ENCODE data around the gene ZNF208. TPM values are rescaled to one million over a fixed set of nuclear protein-coding genes. Genes with fewer than 3 reads are reported as not detected.
"Not testable (repeated sequence)": the region's sequence is repeated elsewhere in the genome, so short reads cannot be mapped to it uniquely, and the experiment has no call there.

ZNF208 gene
- not detected for polyA plus RNA-seq (2013, experiment 1 of 2)
- not detected for polyA plus RNA-seq (2013, experiment 2 of 2)

DNA sequence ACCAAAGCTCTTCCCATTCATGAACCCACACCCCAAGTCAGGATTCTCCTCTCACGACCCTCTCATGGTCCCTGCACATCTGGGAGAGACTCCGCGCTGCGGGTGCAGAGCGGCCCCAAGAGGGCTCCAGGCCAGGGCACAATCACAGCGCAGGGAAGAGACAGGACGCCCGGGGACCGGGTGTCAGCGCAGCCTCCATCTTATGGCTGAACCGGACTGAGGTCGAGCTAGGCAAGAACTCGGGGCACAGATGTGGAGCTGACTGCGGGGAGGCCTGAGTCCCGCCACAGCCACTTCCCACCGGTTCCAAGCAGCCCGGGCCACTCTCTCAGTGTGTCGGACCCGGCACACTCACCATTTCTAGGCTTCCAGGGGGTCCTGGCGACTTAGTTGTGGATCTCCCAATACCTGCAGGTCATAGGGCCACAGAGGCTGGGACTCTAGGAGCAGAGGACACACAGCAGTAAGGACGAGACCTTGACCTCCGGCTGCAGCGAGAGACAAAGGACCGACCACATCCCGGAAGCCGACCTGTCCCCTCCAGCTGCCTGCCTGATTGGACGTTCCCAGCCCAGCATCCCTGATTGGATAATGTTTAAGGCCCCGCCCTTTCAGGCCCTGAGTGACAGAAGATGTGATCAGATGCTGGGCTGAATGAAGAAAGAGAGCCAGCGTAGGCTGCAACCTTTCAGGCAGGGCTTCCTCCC, at the start of gene ZNF208:
Gene ZNF208 (minus strand): TSS at position 507 of the 707 bp plus-strand sequence. CDS start 149 bp downstream, at position 358.
- H3K79me1 ChIP-seq (ENCODE audit: low read depth, low read length); DNase-seq (ENCODE audit: low spot score); H2AFZ ChIP-seq (ENCODE audit: low read length); H3K36me3 ChIP-seq (replicated peaks in 1 of 2; ENCODE audit: control insufficient read depth in 2 of 2, insufficient read depth in 2 of 2, low read length in 2 of 2); H3K18ac ChIP-seq (ENCODE audit: low read length); H2BK5ac ChIP-seq (ENCODE audit: low read length); H2AK5ac ChIP-seq (ENCODE audit: low read depth, low read length); H3K4me3 ChIP-seq (ENCODE audit: low read length in 2 of 2); H2BK12ac ChIP-seq (ENCODE audit: low read length); H4K8ac ChIP-seq (ENCODE audit: low read depth, low read length); H2BK15ac ChIP-seq (ENCODE audit: low read length); H3K4me1 ChIP-seq (ENCODE audit: control insufficient read depth in 2 of 2, insufficient read depth in 1 of 2, low read depth in 1 of 2, low read length in 2 of 2); H3K14ac ChIP-seq (ENCODE audit: low read length); H3K9ac ChIP-seq (ENCODE audit: low read depth, low read length, poor library complexity); H2BK120ac ChIP-seq (ENCODE audit: low read depth, low read length); H4K91ac ChIP-seq (ENCODE audit: low read depth, low read length, poor library complexity); H3K27me3 ChIP-seq (ENCODE audit: control insufficient read depth in 3 of 3, insufficient read depth in 3 of 3, low read depth in 1 of 3, low read length in 3 of 3); H3K9me3 ChIP-seq (replicated peaks in 1 of 2; ENCODE audit: control insufficient read depth in 2 of 2, insufficient read depth in 1 of 2, low read depth in 1 of 2, low read length in 2 of 2); H3K4ac ChIP-seq (ENCODE audit: low read length); H3K27ac ChIP-seq (replicated peaks; ENCODE audit: low read length); H3K4me2 ChIP-seq (ENCODE audit: insufficient read depth, low read length, poor library complexity, severe bottlenecking): not testable (repeated sequence)
- no CpG with 5 or more reads among the region's 29 CpGs for WGBS, 2 donors (ENCODE audit: extremely low coverage in 2 of 2, insufficient read length in 2 of 2, insufficient replicate concordance in 1 of 2)
- H3K23ac ChIP-seq (ENCODE audit: low read depth, low read length, poor library complexity): peak within 1 kb of the TSS; percentile 89

DNA sequence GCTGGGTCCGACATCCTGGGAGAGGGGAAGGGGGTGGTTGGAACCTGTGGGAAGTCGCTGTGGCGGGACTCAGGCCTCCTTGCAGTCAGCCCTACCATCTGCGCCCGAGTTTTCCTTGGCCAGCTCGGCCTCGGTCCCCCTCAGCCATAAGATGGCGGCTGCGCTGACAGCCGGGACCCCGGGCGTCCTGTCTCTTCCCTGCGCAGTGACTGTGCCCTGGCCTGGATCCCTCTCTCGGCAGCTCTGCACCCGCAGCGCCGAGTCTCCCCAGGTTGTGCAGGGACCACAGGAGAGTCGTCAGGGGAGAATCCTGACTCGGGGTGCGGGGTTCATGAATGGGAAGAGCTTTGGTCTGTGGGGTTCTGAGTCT, 41.9 kb upstream of the ZNF208 start:
- Histone ChIP-seq H3K79me1 (ENCODE audit: low read depth, low read length) (no peaks in the 10 kb centered on the region), H3K4me2 (ENCODE audit: insufficient read depth, low read length, poor library complexity, severe bottlenecking) (no peak overlapping the region), H2BK5ac (ENCODE audit: low read length) (no peak overlapping the region), H3K27me3 (ENCODE audit: control insufficient read depth in 3 of 3, insufficient read depth in 3 of 3, low read depth in 1 of 3, low read length in 3 of 3) (no peaks in the 10 kb centered on the region), H2BK12ac (ENCODE audit: low read length) (no peak overlapping the region), H3K23ac (ENCODE audit: low read depth, low read length, poor library complexity) (no peak overlapping the region), H3K36me3 (replicated peaks in 1 of 2; ENCODE audit: control insufficient read depth in 2 of 2, insufficient read depth in 2 of 2, low read length in 2 of 2) (no peaks in the 10 kb centered on the region), H2AFZ (ENCODE audit: low read length) (no peak overlapping the region), H4K91ac (ENCODE audit: low read depth, low read length, poor library complexity) (no peak overlapping the region), H3K4me1 (ENCODE audit: control insufficient read depth in 2 of 2, insufficient read depth in 1 of 2, low read depth in 1 of 2, low read length in 2 of 2) (no peaks in the 10 kb centered on the region), H2BK15ac (ENCODE audit: low read length) (no peak overlapping the region), H3K9ac (ENCODE audit: low read depth, low read length, poor library complexity) (no peak overlapping the region), H2BK120ac (ENCODE audit: low read depth, low read length) (no peak overlapping the region), H3K4ac (ENCODE audit: low read length) (no peak overlapping the region), H4K8ac (ENCODE audit: low read depth, low read length) (no peak overlapping the region), H3K18ac (ENCODE audit: low read length) (no peak overlapping the region), H2AK5ac (ENCODE audit: low read depth, low read length) (no peak overlapping the region), H3K4me3 (ENCODE audit: low read length in 2 of 2) (peak overlapping the region in 1 of 2 donors; percentile 60), H3K9me3 (replicated peaks in 1 of 2; ENCODE audit: control insufficient read depth in 2 of 2, insufficient read depth in 1 of 2, low read depth in 1 of 2, low read length in 2 of 2) (peaks cover 0 to 21% of the 10 kb centered on the region in 2 donors), H3K14ac (ENCODE audit: low read length) (no peak overlapping the region), H3K27ac (replicated peaks; ENCODE audit: low read length) (no peak overlapping the region)
- DNase-seq (ENCODE audit: low spot score): no peak
- no CpG with 5 or more reads among the region's 20 CpGs for WGBS, 2 donors (ENCODE audit: extremely low coverage in 2 of 2, insufficient read length in 2 of 2, insufficient replicate concordance in 1 of 2)

DNA sequence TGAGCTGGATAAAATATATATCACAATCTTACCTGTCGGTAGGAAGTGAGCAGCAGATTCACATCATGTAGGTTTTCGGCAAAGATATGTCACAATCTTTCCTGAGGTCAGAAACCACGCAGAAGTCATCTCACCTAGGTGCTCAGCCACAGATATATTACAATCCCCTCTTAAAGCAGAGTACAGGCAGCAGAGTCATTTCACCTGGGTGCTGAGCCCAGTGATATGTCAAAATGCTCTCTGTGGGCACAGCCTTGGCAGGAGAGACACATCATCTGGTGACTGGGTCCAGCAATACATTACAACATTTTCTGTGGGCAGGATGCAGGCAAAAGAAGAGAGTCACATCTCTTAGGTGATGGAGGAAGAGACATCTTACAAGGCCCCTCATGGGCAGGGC, 30.4 kb upstream of the ZNF208 start:
- H3K27me3 ChIP-seq (ENCODE audit: control insufficient read depth in 3 of 3, insufficient read depth in 3 of 3, low read depth in 1 of 3, low read length in 3 of 3); H2BK5ac ChIP-seq (ENCODE audit: low read length); H3K36me3 ChIP-seq (replicated peaks in 1 of 2; ENCODE audit: control insufficient read depth in 2 of 2, insufficient read depth in 2 of 2, low read length in 2 of 2); H3K4me3 ChIP-seq (ENCODE audit: low read length in 2 of 2); DNase-seq (ENCODE audit: low spot score); H4K8ac ChIP-seq (ENCODE audit: low read depth, low read length); H2BK12ac ChIP-seq (ENCODE audit: low read length); H3K4me1 ChIP-seq (ENCODE audit: control insufficient read depth in 2 of 2, insufficient read depth in 1 of 2, low read depth in 1 of 2, low read length in 2 of 2); H2AK5ac ChIP-seq (ENCODE audit: low read depth, low read length); H3K18ac ChIP-seq (ENCODE audit: low read length); H3K79me1 ChIP-seq (ENCODE audit: low read depth, low read length); H2BK120ac ChIP-seq (ENCODE audit: low read depth, low read length); H3K27ac ChIP-seq (replicated peaks; ENCODE audit: low read length); H3K4ac ChIP-seq (ENCODE audit: low read length); H4K91ac ChIP-seq (ENCODE audit: low read depth, low read length, poor library complexity); H3K23ac ChIP-seq (ENCODE audit: low read depth, low read length, poor library complexity); H2AFZ ChIP-seq (ENCODE audit: low read length); H3K14ac ChIP-seq (ENCODE audit: low read length); H2BK15ac ChIP-seq (ENCODE audit: low read length); H3K4me2 ChIP-seq (ENCODE audit: insufficient read depth, low read length, poor library complexity, severe bottlenecking); H3K9ac ChIP-seq (ENCODE audit: low read depth, low read length, poor library complexity): not testable (repeated sequence)
- H3K9me3 ChIP-seq (replicated peaks in 1 of 2; ENCODE audit: control insufficient read depth in 2 of 2, insufficient read depth in 1 of 2, low read depth in 1 of 2, low read length in 2 of 2): peaks cover 0 to 25% of the 10 kb centered on the region in 2 donors
- WGBS, 2 donors (ENCODE audit: extremely low coverage in 2 of 2, insufficient read length in 2 of 2, insufficient replicate concordance in 1 of 2): no CpG with 5 or more reads among the region's 3 CpGs

DNA sequence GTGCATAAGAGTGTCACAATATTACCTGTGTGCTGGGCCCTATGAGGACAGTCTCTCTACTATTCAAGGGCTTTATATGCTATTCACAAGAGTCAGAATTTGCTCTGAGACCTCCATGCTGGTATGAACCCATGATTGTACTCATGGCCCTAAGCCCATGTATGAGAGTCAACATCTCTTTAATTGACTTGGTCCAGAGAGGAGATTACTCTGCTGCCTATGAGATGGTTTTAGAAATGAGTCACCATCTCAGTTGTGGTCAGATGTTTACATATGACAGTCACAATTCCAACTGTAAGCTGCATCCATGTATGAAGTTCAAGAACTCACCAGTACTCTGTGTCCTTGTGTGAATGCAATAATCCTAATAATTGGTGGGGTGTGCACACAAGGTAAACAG, 19.9 kb upstream of the ZNF208 start:
- Histone ChIP-seq H2BK120ac (ENCODE audit: low read depth, low read length) (no peak overlapping the region), H3K9me3 (replicated peaks in 1 of 2; ENCODE audit: control insufficient read depth in 2 of 2, insufficient read depth in 1 of 2, low read depth in 1 of 2, low read length in 2 of 2) (peaks cover 0 to 21% of the 10 kb centered on the region in 2 donors), H3K27me3 (ENCODE audit: control insufficient read depth in 3 of 3, insufficient read depth in 3 of 3, low read depth in 1 of 3, low read length in 3 of 3) (no peaks in the 10 kb centered on the region), H2BK5ac (ENCODE audit: low read length) (no peak overlapping the region), H2AK5ac (ENCODE audit: low read depth, low read length) (no peak overlapping the region), H3K27ac (replicated peaks; ENCODE audit: low read length) (no peak overlapping the region), H3K79me1 (ENCODE audit: low read depth, low read length) (no peaks in the 10 kb centered on the region), H3K9ac (ENCODE audit: low read depth, low read length, poor library complexity) (no peak overlapping the region), H3K4ac (ENCODE audit: low read length) (no peak overlapping the region), H3K4me3 (ENCODE audit: low read length in 2 of 2) (no peak overlapping the region), H2BK15ac (ENCODE audit: low read length) (no peak overlapping the region), H2BK12ac (ENCODE audit: low read length) (no peak overlapping the region), H3K36me3 (replicated peaks in 1 of 2; ENCODE audit: control insufficient read depth in 2 of 2, insufficient read depth in 2 of 2, low read length in 2 of 2) (no peaks in the 10 kb centered on the region), H4K8ac (ENCODE audit: low read depth, low read length) (no peak overlapping the region), H3K4me1 (ENCODE audit: control insufficient read depth in 2 of 2, insufficient read depth in 1 of 2, low read depth in 1 of 2, low read length in 2 of 2) (no peaks in the 10 kb centered on the region), H3K18ac (ENCODE audit: low read length) (no peak overlapping the region), H4K91ac (ENCODE audit: low read depth, low read length, poor library complexity) (no peak overlapping the region), H2AFZ (ENCODE audit: low read length) (no peak overlapping the region), H3K4me2 (ENCODE audit: insufficient read depth, low read length, poor library complexity, severe bottlenecking) (no peak overlapping the region), H3K23ac (ENCODE audit: low read depth, low read length, poor library complexity) (no peak overlapping the region), H3K14ac (ENCODE audit: low read length) (no peak overlapping the region)
- no peak for DNase-seq (ENCODE audit: low spot score)
